Calu3 (cell line): ENCODE results near the gene NEK5. TPM values are rescaled to one million over a fixed set of nuclear protein-coding genes. Genes with fewer than 3 reads are reported as not detected.
"Not testable (repeated sequence)": the region's sequence is repeated elsewhere in the genome, so short reads cannot be mapped to it uniquely, and the experiment has no call there.

ENCODE experiments used
- BruUV-seq: library from RNA; stranded (reverse); fragments of 400-500 nt; replicated peaks from 2 replicates; lab custom pipeline; 2021; lab: Mats Ljungman, UMichigan
- CTCF ChIA-PET: fragments of 300-600 bp; sonication (Branson Sonifier 250); formaldehyde crosslinking; loops from one replicate; lab custom pipeline; 2022; ENCODE audit warnings: antibody characterized with exemption; lab: Charles Lee
- DNase-seq: peaks from one replicate; pipeline ENCODE4 v3.0.0; 2022
- H3K27ac Mint-ChIP-seq: one replicate; pipeline ENCODE4 v1.8.0; 2022; ENCODE audit warnings: mixed read lengths; ENCODE audit not compliant: unreplicated experiment
- H3K27me3 Mint-ChIP-seq: one replicate; pipeline ENCODE4 v1.8.0; 2022; ENCODE audit warnings: mixed read lengths; ENCODE audit not compliant: unreplicated experiment
- H3K36me3 Mint-ChIP-seq: one replicate; pipeline ENCODE4 v1.8.0; 2022; ENCODE audit warnings: mild to moderate bottlenecking, moderate library complexity, mixed read lengths; ENCODE audit not compliant: insufficient read depth, unreplicated experiment
- H3K4me1 Mint-ChIP-seq: one replicate; pipeline ENCODE4 v1.8.0; 2022; ENCODE audit warnings: mild to moderate bottlenecking, low read depth, mixed read lengths; ENCODE audit not compliant: unreplicated experiment
- H3K4me3 Mint-ChIP-seq: one replicate; pipeline ENCODE4 v1.8.0; 2022; ENCODE audit warnings: mild to moderate bottlenecking, low read depth, moderate library complexity, mixed read lengths; ENCODE audit not compliant: unreplicated experiment
- H3K9me3 Mint-ChIP-seq: one replicate; pipeline ENCODE4 v1.8.0; 2022; ENCODE audit warnings: low read depth, mixed read lengths; ENCODE audit not compliant: unreplicated experiment
- intact Hi-C: fragments of 100-400 bp; cut with micrococcal nuclease; formaldehyde crosslinking; loops from one replicate; pipeline ENCODE4 v1.10.0; 2022; ENCODE audit not compliant: unreplicated experiment
- total RNA-seq: library from RNA; stranded (reverse); gene quantifications from 2 replicates; pipeline ENCODE4 v1.2.3, GENCODE V29; 2022
- TF ChIP-seq, protein P1 (sequence below): fragments of 200-600 bp; IDR thresholded peaks from one replicate; pipeline ENCODE4 v1.8.0; 2022; ENCODE audit warnings: antibody characterized with exemption; ENCODE audit not compliant: unreplicated experiment

NEK5 gene
- total RNA-seq, 1 experiment from 2014 or later: 0.38 TPM

DNA sequence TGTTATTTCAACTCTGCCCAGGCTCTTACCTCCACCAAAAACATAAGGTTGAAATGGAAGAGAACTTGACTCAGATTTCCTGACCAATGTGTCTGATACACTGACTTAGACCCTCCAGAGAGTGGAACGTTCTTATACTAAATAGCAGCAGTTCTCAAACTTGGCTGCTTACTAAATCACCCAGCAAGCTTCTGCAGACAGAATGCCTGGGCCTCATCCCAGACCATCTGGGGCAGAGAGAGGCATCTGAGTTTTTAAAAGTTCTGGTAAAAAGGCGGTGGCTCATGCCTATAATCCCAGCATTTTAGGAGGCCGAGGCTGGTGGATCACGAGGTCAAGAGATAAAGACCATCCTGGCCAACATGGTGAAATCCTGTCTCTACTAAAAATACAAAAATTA lies 46.3 kb downstream of the NEK5 start:
- CTCF ChIA-PET: no interaction called here
- H3K27me3 Mint-ChIP-seq: peaks cover 7% of the 10 kb centered on the region
- DNase-seq: no peak
- intact Hi-C loops: no loop called here
- H3K9me3 Mint-ChIP-seq: no peaks in the 10 kb centered on the region
- no peaks in the 10 kb centered on the region for H3K4me1 Mint-ChIP-seq
- no peak overlapping the region for H3K27ac Mint-ChIP-seq
- no peaks in the 10 kb centered on the region for H3K36me3 Mint-ChIP-seq
- BruUV-seq: no TSS peak
- TF ChIP-seq, protein P1, sequence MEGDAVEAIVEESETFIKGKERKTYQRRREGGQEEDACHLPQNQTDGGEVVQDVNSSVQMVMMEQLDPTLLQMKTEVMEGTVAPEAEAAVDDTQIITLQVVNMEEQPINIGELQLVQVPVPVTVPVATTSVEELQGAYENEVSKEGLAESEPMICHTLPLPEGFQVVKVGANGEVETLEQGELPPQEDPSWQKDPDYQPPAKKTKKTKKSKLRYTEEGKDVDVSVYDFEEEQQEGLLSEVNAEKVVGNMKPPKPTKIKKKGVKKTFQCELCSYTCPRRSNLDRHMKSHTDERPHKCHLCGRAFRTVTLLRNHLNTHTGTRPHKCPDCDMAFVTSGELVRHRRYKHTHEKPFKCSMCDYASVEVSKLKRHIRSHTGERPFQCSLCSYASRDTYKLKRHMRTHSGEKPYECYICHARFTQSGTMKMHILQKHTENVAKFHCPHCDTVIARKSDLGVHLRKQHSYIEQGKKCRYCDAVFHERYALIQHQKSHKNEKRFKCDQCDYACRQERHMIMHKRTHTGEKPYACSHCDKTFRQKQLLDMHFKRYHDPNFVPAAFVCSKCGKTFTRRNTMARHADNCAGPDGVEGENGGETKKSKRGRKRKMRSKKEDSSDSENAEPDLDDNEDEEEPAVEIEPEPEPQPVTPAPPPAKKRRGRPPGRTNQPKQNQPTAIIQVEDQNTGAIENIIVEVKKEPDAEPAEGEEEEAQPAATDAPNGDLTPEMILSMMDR: no peak
- no peak overlapping the region for H3K4me3 Mint-ChIP-seq

DNA sequence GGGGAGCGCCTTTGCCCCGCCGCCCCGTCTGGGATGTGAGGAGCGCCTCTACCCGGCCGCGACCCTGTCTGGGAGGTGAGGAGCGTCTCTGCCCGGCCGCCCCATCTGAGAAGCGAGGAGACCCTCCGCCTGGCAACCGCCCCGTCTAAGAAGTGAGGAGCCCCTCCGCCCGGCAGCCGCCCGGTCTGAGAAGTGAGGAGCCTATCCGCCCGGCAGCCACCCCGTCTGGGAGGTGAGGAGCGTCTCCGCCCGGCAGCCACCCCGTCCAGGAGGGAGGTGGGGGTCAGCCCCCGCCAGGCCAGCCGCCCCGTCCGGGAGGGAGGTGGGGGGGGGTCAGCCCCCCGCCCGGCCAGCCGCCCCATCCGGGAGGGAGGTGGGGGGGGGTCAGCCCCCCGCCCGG lies 49.0 kb downstream of the NEK5 start:
- DNase-seq, H3K36me3 Mint-ChIP-seq, H3K9me3 Mint-ChIP-seq, H3K27me3 Mint-ChIP-seq, H3K4me3 Mint-ChIP-seq, H3K27ac Mint-ChIP-seq, H3K4me1 Mint-ChIP-seq, CTCF ChIA-PET, intact Hi-C loops, BruUV-seq: not testable (repeated sequence)

DNA sequence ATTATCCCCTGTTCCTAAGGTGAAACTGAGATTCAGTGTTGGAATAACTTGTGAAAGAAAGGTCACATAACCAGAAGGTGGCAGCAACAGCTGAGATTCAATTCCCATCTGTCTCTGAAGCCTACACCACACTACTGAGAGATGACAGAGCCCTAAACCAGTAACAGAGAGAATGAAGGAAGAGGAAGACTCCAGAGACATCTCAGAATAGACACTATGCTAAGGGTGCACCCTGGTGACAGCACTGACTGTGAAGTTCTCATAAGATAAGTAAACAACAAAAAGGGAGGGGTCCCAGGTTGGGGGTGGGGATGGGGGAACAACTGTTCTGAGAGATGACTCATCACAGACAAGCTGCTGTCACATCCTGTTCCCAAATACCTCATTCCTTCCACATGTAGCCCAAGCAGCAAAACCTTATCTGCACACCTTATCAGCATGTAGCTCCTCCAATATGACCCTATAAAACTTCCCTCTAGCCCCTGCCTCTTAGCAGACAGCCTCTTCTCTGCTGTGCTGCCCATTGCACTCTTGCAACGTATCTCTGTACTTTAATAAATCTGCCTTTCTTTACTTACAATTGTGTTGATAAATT lies 57.8 kb downstream of the NEK5 start:
- TF ChIP-seq, protein P1: no peak
- Mint-ChIP-seq H3K4me1 (no peaks in the 10 kb centered on the region), H3K27ac (no peak overlapping the region), H3K27me3 (no peaks in the 10 kb centered on the region), H3K36me3 (no peaks in the 10 kb centered on the region), H3K4me3 (no peak overlapping the region), H3K9me3 (peaks cover 7% of the 10 kb centered on the region)
- CTCF ChIA-PET: no interaction called here
- intact Hi-C loops: no loop called here
- no peak for DNase-seq
- no TSS peak for BruUV-seq

DNA sequence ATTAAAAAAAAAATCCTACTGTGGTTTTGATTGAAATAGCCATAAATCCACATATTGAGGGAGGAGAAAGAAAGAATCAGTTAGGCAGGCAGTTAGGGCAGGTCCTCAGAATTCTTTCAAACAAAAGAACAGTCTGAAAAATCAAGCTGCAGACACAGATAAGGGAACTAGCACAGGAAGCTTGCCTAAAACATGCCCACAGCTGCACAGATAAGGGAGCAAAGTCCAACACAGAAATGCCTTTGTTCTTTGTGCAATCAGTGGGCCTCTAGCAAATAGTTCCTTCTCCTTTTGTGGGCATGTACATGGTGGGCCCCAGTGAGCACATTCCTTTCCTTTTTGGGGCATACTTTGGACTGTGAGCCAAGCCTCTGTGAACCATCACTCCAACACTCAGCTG lies 61.6 kb downstream of the NEK5 start:
- CTCF ChIA-PET: no interaction called here
- Mint-ChIP-seq H3K4me3 (no peak overlapping the region), H3K27ac (no peak overlapping the region), H3K4me1 (no peaks in the 10 kb centered on the region), H3K9me3 (peaks cover 7% of the 10 kb centered on the region), H3K36me3 (no peaks in the 10 kb centered on the region), H3K27me3 (no peaks in the 10 kb centered on the region)
- intact Hi-C loops: no loop called here
- TF ChIP-seq, protein P1: no peak
- BruUV-seq: no TSS peak
- DNase-seq: no peak

DNA sequence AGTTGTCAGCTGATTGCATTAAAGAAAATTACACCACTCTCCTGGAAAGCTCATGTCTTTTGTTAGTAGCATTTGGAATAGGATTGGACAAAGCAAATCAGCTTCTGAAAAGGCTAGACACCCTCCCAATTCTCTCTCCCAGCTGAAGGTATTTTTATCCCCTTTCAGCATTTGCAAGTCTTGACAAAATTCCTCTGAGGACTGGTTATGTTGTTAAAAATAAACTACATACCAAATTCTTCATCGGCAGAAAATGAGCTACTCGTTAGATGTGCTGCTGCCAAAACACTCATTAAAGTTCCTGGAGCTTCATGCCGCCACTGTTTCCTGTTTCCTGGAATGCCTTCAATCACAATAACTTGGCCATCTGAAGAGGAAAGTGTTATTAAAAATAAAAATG lies 67.3 kb downstream of the NEK5 start:
- DNase-seq: no peak
- Mint-ChIP-seq H3K27ac (no peak overlapping the region), H3K36me3 (no peaks in the 10 kb centered on the region), H3K4me3 (no peak overlapping the region), H3K4me1 (no peaks in the 10 kb centered on the region), H3K9me3 (no peaks in the 10 kb centered on the region), H3K27me3 (no peaks in the 10 kb centered on the region)
- CTCF ChIA-PET: no interaction called here
- TF ChIP-seq, protein P1: no peak
- no TSS peak for BruUV-seq
- intact Hi-C loops: no loop called here

DNA sequence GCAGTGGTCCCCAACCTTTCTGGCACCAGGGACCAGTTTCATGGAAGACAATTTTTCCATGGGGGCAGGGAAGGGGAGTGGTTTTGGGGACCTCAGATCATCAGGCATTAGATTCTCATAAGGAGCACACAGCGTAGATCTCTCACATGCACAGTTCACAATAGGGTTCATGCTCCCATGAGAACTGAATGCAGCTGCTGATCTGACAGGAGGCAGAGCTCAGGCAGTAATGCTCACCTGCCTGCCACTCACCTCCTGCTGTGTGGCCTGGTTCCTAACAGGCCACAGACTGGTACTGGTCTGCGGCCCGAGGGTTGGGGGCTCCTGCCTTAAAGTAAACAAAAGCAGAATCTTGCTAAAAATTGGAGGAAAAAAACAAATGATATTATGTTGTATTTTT lies 67.8 kb downstream of the NEK5 start:
- H3K36me3 Mint-ChIP-seq, H3K27me3 Mint-ChIP-seq, H3K27ac Mint-ChIP-seq, CTCF ChIA-PET, H3K4me3 Mint-ChIP-seq, H3K9me3 Mint-ChIP-seq, BruUV-seq, intact Hi-C loops, H3K4me1 Mint-ChIP-seq, DNase-seq: not testable (repeated sequence)
